ENCODE measurements around the gene CKAP4.
A peak's percentile ranks its signal among the peaks of the same experiment; 100 is the strongest.

CKAP4 gene

DNA sequence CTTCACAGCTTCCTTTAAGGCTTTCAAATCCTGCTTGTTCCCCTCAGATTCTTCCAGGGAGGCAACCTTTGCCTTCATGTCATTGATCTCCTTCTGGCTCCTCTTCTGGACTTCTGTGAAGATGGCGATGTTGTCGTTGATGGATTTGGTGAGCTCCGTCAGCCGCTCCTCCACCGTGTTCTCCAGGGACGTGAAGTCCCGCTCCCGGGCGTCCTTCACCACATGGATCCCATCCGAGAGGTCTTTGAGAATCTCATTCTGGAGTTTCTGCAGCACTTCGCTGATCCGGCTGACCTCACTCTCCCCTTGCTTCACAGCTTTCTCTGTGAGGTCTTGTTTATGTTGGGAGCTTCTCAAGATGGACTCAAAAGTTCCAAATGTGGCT lies 7.9 kb downstream of the CKAP4 start:
- DNase-seq, result no peak

GRCh38 chr12:106239241-106239950 lies 8.4 kb downstream of the CKAP4 start:
- no peak for DNase-seq

DNA sequence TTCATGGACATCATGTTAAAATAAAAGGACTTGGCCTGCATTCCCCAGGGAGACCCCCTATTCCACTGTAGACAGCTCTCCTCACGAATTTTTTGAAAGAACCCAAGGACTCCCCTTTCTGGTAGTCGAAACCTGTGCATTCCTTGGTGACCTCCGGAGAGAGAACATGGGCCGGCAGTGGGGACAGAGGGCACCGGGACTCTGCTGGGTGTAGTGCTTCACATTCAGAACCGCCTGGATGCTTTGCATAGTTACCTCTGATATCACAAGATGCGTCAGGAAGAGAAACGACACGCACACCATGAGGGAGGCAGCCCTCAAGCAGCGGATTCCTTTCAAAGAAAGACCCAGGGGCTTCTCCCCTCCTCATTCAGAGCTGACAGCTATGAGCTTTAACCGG lies 9.7 kb downstream of the CKAP4 start:
- no peak for DNase-seq

DNA sequence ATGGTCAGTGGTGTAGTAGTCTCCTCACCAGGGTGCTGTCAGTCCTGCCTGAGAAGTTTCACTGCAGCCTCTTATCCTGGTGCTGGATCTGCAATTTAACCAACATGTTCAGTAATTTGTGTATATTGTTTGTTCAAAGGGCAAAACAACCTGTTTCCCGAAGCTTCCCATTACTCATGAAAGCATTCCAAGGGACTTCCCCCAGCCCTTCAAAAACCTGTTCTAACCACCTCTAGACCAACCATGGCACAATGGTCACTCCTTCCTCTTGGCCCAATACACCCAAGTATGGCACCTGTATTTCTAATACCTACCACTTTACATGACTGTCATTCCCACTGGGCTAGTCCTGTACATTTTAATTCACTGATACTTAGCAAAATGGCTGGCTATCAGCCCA lies 12.1 kb downstream of the CKAP4 start:
- DNase-seq, result no peak

DNA sequence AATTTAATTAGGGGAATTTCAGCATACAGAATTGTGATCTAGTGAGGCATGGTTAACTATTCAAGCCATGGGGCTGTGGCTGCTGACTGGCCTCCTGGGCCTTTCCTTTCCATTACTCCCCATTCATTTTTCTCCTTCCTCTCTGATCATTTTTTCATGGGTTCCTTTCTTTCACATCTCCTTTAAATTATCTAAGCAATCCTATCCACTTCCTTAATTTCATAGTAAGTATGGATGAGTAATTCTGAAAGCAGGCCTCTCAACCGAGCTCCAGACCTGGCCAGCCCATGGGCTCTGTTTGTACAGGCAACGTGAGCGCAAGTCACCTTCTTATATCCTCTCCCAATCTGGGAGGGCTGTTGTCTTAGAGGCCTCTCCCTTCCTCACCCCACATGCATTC lies 13.4 kb downstream of the CKAP4 start:
- no peak for DNase-seq

DNA sequence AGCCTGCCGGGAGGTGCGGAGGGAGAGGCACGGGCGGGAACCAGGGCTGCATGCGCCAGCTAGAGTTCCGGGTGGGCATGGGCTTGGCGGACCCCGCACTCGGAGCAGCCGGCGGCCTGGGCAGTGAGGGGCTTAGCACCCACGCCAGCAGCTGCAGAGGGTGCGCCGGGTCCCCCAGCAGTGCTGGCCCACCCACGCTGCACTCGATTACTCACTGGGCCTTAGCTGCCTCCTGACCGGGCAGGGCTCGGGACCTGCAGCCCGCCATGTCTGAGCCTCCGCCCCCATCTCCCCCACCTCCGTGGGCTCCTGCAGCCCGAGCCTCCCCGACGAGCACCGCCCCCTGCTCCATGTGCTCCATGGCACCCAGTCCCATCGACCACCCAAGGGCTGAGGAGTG lies 14.8 kb downstream of the CKAP4 start:
- DNase-seq, result no peak

DNA sequence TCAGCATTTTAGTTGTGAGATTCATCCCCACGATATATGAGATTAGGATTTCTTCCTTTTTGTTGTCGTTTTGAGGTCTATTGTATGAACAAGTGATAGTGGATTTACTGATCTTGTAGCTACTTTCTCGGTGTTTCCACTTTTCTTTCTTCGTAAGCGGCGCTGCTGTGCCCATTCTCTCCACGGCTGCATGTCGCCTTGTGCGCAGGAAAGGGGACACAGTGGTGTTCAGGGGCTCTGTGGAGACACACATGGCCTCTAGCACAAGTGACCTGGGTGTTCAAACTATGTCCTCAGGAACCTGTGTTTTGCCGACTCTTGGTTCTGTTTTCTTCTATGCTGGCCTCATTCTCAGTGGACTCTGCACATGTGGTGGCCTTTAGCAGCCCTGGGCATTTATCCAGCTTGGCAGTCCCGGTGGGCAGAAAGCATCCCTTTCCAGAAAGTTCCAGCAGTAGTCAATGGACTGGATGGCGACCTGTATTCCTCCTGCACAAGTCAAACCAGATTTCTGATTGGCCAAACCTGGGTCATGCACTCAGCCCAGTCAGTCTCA lies 18.7 kb downstream of the CKAP4 start:
- DNase-seq, result no peak

DNA sequence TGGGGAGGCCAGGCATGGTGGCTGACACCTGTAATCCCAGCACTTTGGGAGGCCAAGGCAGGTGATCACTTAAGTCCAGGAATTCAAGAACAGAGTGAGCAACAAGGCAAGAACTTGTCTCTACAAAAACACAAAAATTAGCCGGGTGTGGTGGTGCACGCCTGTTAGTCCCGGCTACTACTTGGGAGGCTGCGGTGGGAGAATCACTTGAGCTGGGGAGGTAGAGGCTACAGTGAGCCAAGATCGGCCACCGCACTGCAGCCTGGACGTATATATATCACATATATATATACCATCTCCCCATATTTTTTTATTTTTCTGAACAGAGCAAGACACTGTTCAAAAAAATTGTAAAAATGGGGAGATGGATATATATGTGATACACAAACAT lies 19.5 kb downstream of the CKAP4 start:
- no peak for DNase-seq

GRCh38 chr12:106227641-106228319 lies 20.0 kb downstream of the CKAP4 start:
- no peak for DNase-seq

- DNase-seq, result no peak
Measured at GRCh38 chr12:106226884-106227640, 20.8 kb downstream of the CKAP4 start.

DNA sequence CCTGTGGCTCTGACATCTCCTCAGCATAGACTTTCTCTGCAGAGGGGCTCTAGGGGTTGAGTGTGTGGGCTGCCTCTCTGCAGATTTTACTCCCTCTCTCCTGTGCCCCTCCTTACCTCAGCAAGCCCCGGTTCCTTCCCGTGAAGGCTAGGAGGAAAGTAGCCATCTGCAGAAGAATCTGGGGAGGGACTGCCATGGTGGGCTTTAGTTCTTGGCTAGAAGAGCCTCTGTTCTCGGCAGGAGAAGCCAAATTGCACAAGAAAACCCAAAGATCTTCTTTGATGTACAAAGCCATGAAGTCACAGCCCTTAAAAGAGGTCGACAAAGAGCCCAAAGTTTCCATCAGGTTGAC lies 23.5 kb downstream of the CKAP4 start:
- no peak for DNase-seq

- peak; percentile 30 for DNase-seq
Measured at GRCh38 chr12:106223485-106224354, 24.1 kb downstream of the CKAP4 start.

- DNase-seq, result no peak
Measured at GRCh38 chr12:106220536-106220935, 27.3 kb downstream of the CKAP4 start.

- DNase-seq, result no peak
Measured at GRCh38 chr12:106219043-106219442, 28.8 kb downstream of the CKAP4 start.

DNA sequence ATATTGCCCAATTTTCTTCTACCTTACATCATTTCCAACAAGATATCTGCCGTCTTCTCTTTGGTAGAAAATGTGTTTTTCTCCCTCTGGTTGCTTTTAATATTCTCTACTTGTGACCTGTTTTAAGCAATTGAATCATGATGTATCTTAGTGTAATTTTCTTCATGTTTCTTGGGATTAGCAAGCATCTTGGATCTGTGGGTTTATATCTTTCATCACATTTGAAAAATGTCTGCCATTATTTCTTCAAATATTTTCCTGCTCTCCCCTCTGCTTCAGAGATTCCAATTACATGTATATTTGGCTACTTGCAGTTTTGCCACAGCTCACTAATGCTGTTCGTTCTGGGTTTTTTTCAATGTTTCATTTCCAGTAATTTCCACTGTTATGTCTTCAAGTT lies 30.1 kb downstream of the CKAP4 start:
- no peak for DNase-seq

DNA sequence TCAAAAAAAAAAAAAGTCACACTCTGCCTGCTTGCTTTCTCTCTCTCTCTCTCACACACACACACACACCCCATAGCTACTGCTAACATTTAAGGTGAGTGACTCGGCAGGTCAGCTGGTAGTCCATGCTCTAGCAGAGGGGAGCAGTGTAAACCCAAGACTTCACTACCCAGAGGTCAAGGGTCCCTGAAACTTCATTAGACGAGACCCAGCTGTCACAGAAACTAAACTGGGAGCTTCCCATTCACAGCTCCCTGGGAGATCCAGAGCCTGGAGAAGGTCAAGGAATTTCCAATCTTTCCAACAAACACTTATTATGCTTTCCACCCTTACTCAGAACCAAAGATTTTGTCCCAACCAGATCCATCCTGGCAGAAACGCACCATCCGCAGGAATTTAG lies 33.2 kb downstream of the CKAP4 start:
- DNase-seq, result no peak

DNA sequence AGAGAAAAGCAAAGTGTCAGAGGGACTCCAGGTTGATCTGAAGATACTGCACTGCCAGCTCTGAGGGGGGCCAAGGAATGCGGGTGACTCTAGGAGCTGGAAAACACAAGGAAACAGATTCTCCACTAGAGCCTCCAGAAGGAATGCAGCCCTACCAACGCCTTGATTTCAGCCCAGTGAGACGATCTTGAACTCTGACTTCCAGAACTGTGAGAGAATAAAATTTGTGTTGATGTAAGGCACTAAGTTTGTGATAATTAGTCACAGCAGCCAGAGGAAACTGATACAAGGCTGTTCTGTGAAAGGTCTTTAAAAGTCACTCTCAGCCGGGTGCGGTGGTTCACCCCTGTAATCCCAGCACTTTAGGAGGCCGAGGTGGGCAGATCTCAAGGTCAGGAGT lies 34.2 kb downstream of the CKAP4 start:
- no peak for DNase-seq

DNA sequence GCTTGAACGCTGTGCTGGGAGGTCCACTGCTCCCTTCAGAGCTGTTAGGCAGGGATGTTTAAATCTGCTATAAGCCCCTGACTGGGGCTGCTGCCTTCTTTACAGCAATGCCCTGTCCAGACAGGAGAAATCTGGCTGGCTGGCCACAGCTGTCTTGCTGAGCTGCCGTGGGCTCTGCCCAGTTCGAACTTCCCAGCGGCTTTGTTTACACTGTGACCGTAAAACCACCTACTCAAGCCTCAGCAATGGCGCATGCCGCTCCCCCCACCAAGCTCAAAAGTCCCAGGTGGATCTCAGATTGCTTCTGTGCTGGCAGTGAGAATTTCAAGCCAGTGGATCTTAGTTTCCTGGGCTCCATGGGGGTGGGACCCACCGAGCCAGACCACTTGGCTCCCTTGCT lies 35.8 kb downstream of the CKAP4 start:
- DNase-seq, result no peak

DNA sequence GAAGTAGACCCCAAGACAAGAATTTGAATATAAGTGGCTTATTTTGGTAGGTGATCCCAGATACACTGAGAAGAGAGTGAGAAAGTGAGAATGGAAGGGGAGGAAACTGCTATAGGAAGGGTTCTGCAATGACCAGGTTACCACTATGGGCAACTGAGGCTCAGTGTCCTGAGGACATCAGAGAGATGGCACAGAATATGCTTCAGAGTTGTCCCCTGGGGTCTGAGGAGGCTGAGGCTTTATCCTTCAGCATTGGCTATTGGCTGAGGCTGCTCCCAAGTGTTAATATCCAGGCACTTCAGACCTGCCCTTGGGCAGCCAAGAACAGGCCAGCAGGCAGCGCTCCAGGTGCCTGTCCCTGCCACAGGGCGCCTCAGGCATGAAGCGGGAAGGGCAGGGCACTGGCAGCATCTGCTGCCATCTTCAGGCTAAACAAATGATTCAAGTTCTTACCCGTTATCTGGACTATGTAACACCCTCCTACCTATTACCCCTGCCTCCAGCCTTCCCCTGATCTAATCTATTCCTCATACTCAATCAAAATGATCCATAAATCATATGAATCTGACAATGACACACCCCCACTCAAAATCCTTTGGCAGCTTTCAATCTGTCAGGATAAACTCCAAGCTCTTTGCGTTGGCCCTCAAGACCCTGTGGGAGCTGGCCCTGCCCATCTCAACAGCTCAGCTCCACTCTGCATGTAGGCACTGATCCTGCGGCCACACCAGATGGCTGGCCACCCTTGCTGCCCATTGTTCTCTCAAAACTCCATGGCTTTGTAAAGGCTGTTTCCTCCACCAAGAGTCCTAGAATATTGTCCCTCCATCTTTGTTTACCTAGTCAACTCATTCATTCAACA lies 42.4 kb downstream of the CKAP4 start:
- DNase-seq, result no peak

DNA sequence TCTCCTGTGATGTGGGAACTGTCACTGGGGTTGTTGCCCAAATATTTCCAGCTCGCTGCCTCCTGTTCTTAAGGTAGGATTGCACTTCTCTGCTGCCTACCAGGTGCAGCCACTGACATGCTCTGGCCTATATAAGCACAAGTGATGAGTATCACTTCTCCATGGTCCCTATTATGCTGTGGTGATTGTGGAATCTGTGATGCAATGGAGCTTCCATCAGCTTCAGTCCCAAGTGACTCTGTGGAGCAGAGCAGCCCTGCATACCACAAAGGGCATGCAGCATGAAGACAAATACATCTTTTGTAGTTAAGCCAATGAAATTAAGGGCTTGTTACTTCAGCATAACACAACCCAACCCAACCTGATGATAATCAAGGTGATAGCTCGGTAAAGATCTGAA lies 43.5 kb downstream of the CKAP4 start:
- no peak for DNase-seq

- DNase-seq, result no peak
Measured at GRCh38 chr12:106197906-106198623, 49.8 kb downstream of the CKAP4 start.
